Brain microvascular endothelial cell (primary cell): Measurements from ENCODE around the gene CRAMP1.

Experiments used
- DNase-seq: peaks from one replicate; pipeline ENCODE4 v3.0.0-alpha.2; 2020
- H3K27ac ChIP-seq: fragments of 250-450 bp; sonication (Bioruptor Pico); 2 replicates; pipeline ENCODE4 v1.5.1; 2020; ENCODE audit warnings: mild to moderate bottlenecking, moderate library complexity
- H3K27me3 ChIP-seq: fragments of 250-450 bp; sonication (Bioruptor Pico); replicated peaks from 2 replicates; pipeline ENCODE4 v1.5.1; 2020; ENCODE audit warnings: mild to moderate bottlenecking
- H3K36me3 ChIP-seq: fragments of 250-450 bp; sonication (Bioruptor Pico); replicated peaks from 2 replicates; pipeline ENCODE4 v1.5.1; 2020; ENCODE audit warnings: mild to moderate bottlenecking
- H3K4me3 ChIP-seq: 2 replicates; pipeline ENCODE4 v1.5.1; 2011; ENCODE audit warnings: low read depth, mild to moderate bottlenecking, control low read depth, low read length, moderate library complexity
- CTCF ChIP-seq: IDR thresholded peaks from 2 replicates; pipeline ENCODE4 v1.5.1; 2011; ENCODE audit warnings: low read depth, mild to moderate bottlenecking, moderate library complexity, low read length, control low read depth, inconsistent platforms; ENCODE audit errors: missing control alignments
- in situ Hi-C: cut with HindIII; loops from 2 replicates; pipeline ENCODE4 v1.10.0; 2017; ENCODE audit warnings: low sequenced_read_pairs, low pct_ligation_motif_present

The CRAMP1 gene

GRCh38 chr16:1689853-1690252 lies 77.7 kb downstream of the CRAMP1 start:
- DNase-seq: no peak
- Histone ChIP-seq H3K27me3 (no peaks in the 10 kb centered on the region), H3K27ac (peak overlapping the region; percentile 89), H3K36me3 (peaks cover 44% of the 10 kb centered on the region), H3K4me3 (no peak overlapping the region)
- no peak for TF ChIP-seq CTCF
- in situ Hi-C loops: no loop called here

DNA sequence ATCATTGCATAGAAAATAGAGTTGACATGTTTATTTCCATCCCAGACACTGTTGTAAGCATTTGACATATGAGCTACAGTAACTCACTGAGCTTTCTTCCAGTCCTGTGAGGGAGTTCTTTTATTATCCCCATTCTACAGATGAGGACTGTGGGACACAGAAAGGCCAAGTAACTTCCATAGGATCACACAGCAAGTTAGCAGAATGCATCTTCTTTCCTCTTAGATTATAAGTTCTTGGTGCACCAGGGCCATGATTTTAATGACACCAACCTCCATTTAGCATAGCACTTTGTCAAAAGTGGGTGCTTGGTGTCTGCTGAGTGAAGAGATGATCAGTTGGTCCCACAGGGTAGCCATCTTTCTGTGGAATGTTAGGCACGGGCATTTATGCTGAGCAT lies 78.7 kb downstream of the CRAMP1 start:
- Histone ChIP-seq H3K27me3 (no peaks in the 10 kb centered on the region), H3K27ac (peak overlapping the region; percentile 89), H3K4me3 (no peak overlapping the region), H3K36me3 (peaks cover 41% of the 10 kb centered on the region)
- in situ Hi-C loops: no loop called here
- TF ChIP-seq CTCF: no peak
- DNase-seq: no peak

DNA sequence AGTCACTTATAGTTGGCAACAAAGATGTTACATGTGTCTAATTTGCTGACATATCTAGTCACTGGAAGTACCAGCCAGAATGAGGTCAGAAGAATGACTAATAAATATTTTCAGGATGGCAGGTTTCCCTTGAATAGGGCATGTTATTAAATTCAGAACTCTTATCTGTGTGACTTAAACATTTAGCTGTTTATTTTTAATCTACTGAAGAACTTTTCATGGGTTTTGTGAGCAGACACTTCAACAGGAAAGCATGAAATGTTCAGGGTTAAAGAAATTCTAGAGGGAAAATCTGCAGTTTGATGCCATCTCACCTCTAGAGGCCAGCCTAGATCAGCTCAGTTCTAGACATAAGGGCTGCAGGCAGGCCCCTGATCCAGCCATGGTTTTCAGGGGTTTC lies 79.1 kb downstream of the CRAMP1 start:
- Histone ChIP-seq H3K36me3 (peaks cover 41% of the 10 kb centered on the region), H3K27ac (peak overlapping the region; percentile 89), H3K27me3 (no peaks in the 10 kb centered on the region), H3K4me3 (no peak overlapping the region)
- peak; percentile 27 for DNase-seq
- peak; percentile 60 for TF ChIP-seq CTCF
- in situ Hi-C loops: no loop called here

- H3K27ac ChIP-seq: peak overlapping the region; percentile 89
- in situ Hi-C loops: no loop called here
- H3K4me3 ChIP-seq: peak overlapping the region; percentile 5
- DNase-seq: peak; percentile 89
- peaks cover 42% of the 10 kb centered on the region for H3K36me3 ChIP-seq
- H3K27me3 ChIP-seq: no peaks in the 10 kb centered on the region
- TF ChIP-seq CTCF: no peak
Observed at GRCh38 chr16:1691956-1692355, 79.8 kb downstream of the CRAMP1 start.

DNA sequence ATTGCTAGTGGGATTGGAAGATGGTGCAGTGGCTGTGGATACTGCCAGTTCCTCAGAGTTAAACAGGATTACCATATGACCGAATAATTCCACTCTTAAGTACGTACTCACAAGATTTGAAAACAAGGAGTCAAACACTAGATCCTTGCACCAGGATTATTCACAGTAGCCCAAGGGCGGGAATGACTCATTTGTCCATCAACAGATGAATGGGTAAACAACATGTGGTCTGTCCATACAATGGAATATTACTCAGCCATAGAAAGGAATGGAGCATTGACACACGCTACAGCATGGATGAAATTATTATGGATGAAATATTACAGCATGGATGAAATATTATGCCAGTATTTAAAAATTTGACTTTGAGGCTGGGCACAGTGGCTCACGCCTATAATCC lies 84.7 kb downstream of the CRAMP1 start:
- no peak for DNase-seq
- TF ChIP-seq CTCF: no peak
- in situ Hi-C loops: no loop called here
- H3K27me3 ChIP-seq: no peaks in the 10 kb centered on the region
- H3K27ac ChIP-seq: no peak overlapping the region
- no peak overlapping the region for H3K4me3 ChIP-seq
- peaks cover 61% of the 10 kb centered on the region for H3K36me3 ChIP-seq

DNA sequence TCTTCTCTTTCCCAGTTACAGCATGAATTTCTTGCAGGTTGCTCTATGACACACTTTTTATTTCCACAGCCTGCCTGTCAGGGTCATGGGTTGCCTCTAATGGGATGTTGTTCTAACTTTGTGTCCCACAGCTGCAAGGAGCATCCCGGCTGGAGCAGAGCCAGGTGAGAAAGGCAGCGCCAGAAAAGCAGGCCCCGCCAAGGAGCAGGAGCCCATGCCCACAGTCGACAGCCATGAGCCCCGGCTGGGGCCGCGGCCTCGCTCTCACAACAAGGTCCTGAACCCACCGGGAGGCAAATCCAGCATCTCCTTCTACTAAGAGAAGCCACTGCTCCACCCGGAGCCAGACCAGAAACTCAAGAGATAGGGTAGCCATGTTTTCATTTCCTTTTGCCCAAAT lies 86.5 kb downstream of the CRAMP1 start:
- H3K4me3 ChIP-seq: no peak overlapping the region
- H3K27ac ChIP-seq: no peak overlapping the region
- in situ Hi-C loops: no loop called here
- no peak for DNase-seq
- no peaks in the 10 kb centered on the region for H3K27me3 ChIP-seq
- no peak for TF ChIP-seq CTCF
- H3K36me3 ChIP-seq: peaks cover 55% of the 10 kb centered on the region
